ENCODE measurements around the gene GRIN3A.
"Not testable (repeated sequence)": the region's sequence is repeated elsewhere in the genome, so short reads cannot be mapped to it uniquely, and the experiment has no call there.

GRIN3A gene

GRCh38 chr9:101738566-101739183 is at the start of gene GRIN3A:
TSS of gene GRIN3A (minus strand) at chr9:101738647. CDS start at chr9:101737979, 668 bp downstream.
- peak; percentile 80 for DNase-seq (ENCODE audit: low spot score)

GRCh38 chr9:101787891-101788290 is 49.4 kb upstream of the GRIN3A start:
- DNase-seq (ENCODE audit: low spot score), result no peak

- DNase-seq (ENCODE audit: low spot score), result no peak
Measured at GRCh38 chr9:101778332-101778731, 39.9 kb upstream of the GRIN3A start.

DNA sequence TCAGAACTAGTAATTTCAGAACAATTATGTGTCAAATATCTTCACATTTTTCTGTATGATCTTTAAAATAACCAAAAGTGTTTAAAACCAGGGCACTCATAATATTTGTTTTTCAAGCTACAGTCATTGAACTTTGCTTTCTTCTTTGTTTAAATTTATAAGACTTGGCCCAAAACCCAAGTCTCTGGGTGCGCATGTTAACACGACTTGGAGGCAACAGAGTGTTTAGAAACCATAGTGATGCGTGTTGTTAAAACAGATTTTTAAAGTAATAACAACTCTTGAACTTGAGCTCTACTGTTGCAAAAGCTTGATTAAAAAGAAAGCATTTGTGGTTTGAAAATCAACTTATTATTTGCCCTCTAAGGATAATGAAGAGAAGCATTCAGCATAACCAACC is 26.0 kb upstream of the GRIN3A start:
- no peak for DNase-seq (ENCODE audit: low spot score)

DNA sequence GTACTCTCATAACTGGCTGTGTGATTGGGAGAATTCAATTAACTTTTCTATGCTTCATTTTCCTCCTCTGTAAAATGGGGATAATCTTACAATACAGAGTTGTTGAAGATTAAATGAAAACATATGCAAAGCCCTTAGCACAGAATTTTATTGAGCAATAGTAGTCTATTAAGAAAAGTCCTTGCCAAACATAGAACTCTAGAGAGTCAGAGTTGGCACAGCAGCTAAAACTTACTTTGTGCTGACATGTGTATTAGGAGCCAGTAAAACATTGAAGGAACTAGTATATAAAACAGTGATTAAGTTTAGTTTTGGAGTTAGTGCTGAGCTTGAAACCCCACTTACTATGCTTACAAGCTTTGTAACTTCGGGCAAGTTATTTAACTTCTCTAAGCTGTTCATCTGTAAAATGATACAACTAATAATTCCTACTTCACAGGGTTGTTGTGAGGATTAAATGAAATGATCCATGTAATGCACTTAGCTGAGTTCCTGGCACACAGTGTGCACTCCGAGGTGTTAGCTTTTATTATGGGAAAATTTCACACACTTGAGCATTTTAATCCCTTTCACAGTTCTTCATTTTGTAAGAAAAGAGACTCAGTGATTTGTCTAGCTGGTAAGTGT is 20.0 kb upstream of the GRIN3A start:
- no peak for DNase-seq (ENCODE audit: low spot score)

GRCh38 chr9:101753716-101754115 is 15.3 kb upstream of the GRIN3A start:
- DNase-seq (ENCODE audit: low spot score), result no peak

DNA sequence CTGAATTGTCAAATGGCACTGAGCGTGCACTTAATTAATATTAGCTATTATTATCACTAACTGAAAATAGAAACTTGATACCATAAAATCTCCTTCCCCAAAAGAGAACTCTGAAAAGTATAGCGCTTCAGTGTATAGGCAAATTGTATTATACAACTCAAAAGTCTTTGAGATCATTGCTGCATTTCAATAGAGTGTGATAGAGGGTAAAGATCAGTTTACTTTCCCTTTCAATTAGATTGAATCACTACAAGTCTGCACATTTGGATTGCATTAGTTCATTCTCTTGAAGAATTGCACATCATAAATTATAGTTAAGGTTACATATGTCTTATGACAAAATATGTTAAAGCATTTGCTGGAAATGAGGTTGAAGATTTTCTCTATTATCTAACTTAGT is 13.4 kb upstream of the GRIN3A start:
- no peak for DNase-seq (ENCODE audit: low spot score)

DNA sequence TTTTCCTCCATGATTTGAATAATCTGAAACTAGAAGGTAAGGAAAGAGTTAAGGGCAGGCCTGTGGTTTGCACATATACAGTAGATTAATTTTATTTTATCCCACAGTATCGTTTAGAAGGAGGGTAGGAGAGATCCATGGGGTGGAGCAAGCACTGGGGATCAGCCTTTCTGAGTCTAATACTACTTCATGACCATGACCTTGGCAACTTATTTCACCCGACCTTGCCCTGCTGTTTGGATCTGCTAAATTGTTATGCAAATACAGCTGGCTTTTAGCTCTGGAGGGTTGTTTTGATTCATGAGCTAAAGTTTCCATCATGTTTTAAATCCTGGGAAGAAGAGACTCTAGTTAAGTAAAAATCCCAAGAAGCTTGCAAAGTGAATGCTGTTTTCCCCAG is 864 bp upstream of the GRIN3A start:
- no peak for DNase-seq (ENCODE audit: low spot score)

GRCh38 chr9:101737705-101738565 is 512 bp downstream of the GRIN3A start:
- peak; percentile 81 for DNase-seq (ENCODE audit: low spot score)

DNA sequence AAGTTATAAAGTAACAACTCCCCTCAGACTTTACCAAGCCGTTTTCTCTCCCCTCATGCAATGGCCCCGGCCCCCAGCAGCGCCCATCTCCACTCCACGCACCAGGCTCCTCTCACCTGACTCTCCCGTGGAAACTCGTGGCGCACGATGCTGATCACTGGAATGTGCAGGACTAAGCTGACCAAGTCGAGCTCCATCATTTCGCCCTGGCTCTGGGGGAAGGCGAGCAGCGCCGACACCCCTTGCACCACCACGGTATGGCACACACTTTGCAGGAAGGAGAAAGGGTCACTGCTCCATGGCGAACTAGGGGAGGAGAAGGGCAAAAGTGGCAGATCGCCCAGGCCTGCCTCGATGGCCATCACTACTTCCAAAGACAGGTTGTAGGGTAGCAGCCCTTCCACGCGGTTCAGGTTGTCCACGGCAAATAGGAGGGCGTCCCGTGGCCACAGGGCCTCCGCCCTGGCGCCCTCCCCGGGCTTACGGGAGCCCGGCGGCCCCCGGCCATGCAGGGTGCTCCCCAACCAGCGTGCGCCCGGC is 1.2 kb downstream of the GRIN3A start:
- DNase-seq (ENCODE audit: low spot score), result no peak

DNA sequence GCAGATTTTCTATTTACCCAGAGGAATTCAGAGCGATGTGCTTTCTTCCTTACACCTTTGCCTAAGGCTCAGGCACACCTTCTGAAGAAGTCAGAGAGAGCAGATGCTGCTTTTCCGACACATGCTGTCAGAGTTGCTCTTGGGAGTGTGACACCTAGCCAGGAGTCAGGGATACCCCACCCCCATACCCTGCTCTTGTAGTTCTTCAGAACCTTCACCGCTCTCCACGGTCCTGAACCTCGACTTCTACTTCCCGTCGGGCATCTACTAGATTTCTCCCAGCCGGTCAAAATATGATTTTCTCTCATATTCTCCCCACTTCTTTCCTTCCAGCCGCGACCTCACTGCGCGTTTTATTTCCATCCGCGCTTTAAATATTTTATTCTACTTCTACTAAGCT is 1.7 kb downstream of the GRIN3A start:
- DNase-seq (ENCODE audit: low spot score), result peak; percentile 28

DNA sequence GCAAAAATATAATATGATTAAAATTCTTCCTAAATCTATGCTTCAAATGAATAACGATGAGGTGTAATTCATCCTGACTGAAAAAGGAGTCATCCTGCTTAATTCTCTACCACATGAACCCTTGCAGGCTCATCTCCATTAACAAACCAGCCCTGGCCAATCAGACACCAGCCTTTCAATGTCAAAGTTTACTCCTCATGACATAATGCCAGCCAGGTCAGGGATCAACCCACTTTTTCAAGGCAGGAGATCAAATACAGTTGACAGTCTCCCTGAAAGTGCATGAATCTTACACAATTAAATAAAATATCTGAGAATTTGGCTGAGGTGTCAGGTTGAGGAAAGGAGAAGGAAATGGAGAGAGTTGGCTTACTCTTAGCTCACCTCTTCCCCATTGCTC is 7.0 kb downstream of the GRIN3A start:
- no peak for DNase-seq (ENCODE audit: low spot score)

GRCh38 chr9:101727612-101728524 is 10.6 kb downstream of the GRIN3A start:
- DNase-seq (ENCODE audit: low spot score), result peak; percentile 43

GRCh38 chr9:101724271-101724670 is 14.2 kb downstream of the GRIN3A start:
- not testable (repeated sequence) for DNase-seq (ENCODE audit: low spot score)

DNA sequence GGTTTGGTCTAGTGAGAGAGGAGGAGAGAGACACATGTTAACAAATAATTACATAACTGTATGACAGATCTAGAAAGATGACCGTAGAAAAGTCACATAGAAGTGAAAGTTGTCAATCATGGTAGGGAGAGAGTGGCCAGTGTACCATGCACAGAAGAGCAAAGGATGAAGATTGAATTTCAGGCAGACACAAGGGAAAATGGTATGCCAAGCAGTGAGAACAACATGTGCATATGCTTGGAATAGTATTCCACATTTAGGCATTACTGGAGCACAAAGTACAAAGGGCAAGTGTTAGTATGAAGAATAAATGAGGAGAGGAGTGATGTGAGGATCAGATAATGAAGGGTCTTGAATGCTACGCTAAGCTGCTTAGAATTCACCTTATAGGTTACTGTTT is 20.3 kb downstream of the GRIN3A start:
- no peak for DNase-seq (ENCODE audit: low spot score)

DNA sequence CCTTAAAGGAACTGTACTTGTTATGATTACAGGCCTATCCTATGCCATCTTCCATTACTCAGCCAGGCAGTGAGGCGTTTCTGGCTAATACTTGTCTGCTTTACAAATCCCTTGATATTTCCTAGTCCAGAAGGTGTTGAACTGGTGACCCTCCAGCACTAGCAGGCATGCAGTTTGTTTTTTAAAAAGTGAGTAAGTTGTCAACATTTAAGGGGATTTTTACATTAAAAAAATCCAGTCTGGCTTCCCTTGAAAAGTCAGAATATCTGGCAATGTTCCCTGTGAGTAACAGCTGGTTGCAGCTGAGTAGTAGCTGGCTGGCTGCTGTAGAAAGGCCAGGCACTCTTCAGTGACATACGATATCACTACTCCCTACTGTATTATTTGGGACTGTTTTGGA is 21.8 kb downstream of the GRIN3A start:
- peak; percentile 25 for DNase-seq (ENCODE audit: low spot score)

DNA sequence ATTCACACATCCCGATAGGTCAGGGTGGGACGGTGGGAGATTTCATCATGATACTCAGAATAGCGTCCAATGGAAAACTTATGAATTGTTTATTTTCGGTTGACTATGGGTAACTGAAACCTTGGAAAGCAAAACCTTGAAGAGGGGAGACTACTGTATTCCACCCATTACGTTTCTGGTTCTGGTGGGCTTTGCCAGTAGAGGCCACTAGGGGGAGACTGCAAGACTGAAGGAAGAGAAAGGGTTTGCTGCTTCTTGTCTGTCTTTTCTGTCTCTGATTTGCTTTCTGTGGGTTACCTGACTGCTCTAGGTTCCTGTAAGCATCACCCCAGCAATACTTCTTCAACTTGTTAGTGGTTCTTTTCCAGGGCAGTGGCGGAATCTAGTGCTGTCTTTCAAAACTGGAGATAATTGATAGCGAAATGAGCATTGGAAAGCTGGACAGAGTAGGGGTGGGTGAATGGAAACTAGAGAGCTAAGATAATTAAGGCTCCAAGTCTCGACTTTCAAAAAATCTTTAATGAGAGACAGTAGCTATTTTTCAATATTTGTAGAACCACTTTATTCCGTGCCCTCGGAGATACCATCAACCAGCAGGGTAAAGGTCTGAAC is 27.0 kb downstream of the GRIN3A start:
- peak; percentile 50 for DNase-seq (ENCODE audit: low spot score)

DNA sequence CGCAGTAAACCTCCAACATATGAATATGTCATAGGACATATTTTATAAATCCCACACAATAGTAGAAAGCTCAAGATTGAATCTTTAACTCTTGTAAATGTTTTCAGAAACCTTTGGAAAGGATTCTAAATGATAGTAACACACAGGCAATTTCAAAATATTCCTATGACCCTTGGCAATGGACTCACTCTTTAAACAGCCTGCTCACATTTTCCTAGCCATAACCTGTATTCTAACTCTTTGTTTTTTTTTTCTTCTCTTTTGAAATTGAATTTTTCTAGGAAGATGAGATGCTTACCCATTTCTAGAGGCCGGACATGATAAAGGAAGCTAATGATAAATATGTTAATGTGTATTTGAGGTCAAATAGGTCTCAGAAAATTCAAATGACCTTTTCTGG is 29.6 kb downstream of the GRIN3A start:
- DNase-seq (ENCODE audit: low spot score), result no peak

- no peak for DNase-seq (ENCODE audit: low spot score)
Measured at GRCh38 chr9:101707721-101708120, 30.7 kb downstream of the GRIN3A start.

GRCh38 chr9:101706997-101707396 is 31.4 kb downstream of the GRIN3A start:
- DNase-seq (ENCODE audit: low spot score), result no peak

DNA sequence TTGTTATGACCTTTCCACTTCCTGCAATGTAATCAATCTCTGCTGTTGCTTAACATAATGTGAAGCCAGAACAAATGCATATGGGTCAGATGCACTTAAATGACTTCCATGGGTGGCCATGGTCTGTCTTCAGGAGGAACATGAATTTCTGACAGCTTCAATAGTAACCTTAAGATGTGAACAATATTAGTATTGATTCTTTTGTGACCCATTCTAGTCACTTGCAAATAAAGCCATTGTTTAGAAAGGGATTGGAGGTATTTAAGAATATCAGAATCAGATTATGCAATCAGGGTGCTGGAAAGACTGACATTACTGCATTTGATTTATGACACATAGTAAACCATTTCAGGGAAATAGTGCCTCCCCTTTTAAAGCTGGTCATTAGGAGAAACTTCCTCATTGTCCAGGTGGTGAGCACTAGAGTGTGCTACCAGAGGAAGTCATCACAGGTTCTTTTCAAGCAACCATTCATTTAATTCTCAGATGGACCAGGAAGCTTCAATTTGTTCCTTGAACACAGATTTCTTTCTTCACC is 32.1 kb downstream of the GRIN3A start:
- DNase-seq (ENCODE audit: low spot score), result no peak

Measured in D341Med (cell line).